K562 (cell line): Measurements from ENCODE around the gene MYOZ1. TPM values are rescaled to one million over a fixed set of nuclear protein-coding genes. Genes with fewer than 3 reads are reported as not detected.

Source experiments
- DNMT1 ChIP-seq: fragments of 450-650 bp; IDR thresholded peaks from 2 replicates; pipeline ENCODE4 v1.6.1; 2016; ENCODE audit warnings: antibody characterized with exemption, mild to moderate bottlenecking
- EGR1 ChIP-seq: fragments of 450-650 bp; conservative IDR thresholded peaks from 2 replicates; pipeline ENCODE4 v1.6.1; 2017; ENCODE audit warnings: mild to moderate bottlenecking
- GATAD2B ChIP-seq: fragments of 450-650 bp; IDR thresholded peaks from 2 replicates; pipeline ENCODE4 v1.6.1; 2017; ENCODE audit warnings: mild to moderate bottlenecking, borderline replicate concordance
- MAFG ChIP-seq: fragments of 450-650 bp; conservative IDR thresholded peaks from 2 replicates; pipeline ENCODE4 v1.6.1; 2016; ENCODE audit warnings: missing genetic modification characterization, missing compliant biosample characterization
- MAFK ChIP-seq: IDR thresholded peaks from 2 replicates; pipeline ENCODE4 v1.6.1; 2011; ENCODE audit warnings: low read length, improper control_type of control experiment
- MCM7 ChIP-seq, 2 experiments: fragments of 450-650 bp; IDR thresholded peaks; 2 replicates each; pipeline ENCODE4 v1.6.1; 2016 to 2018
- MED1 ChIP-seq: sonication (generic); formaldehyde crosslinking; IDR thresholded peaks from 2 replicates; pipeline ENCODE4 v1.8.1; 2023; ENCODE audit warnings: missing genetic modification reagents, borderline replicate concordance
- NCOR1 ChIP-seq: fragments of 450-650 bp; IDR thresholded peaks from 2 replicates; pipeline ENCODE4 v1.6.1; 2016; ENCODE audit warnings: mild to moderate bottlenecking, moderate library complexity
- NONO ChIP-seq, 2 experiments: fragments of 200-400 bp in 1 of 2; fragments of 450-650 bp in 1 of 2; formaldehyde crosslinking in 1 of 2; IDR thresholded peaks; 2 replicates each; pipeline ENCODE4 v1.6.1; 2017; ENCODE audit warnings: low read depth in 2 of 2, mild to moderate bottlenecking in 2 of 2, moderate library complexity in 2 of 2, low read length in 1 of 2
- OTX1 ChIP-seq: fragments of 450-650 bp; formaldehyde crosslinking; IDR thresholded peaks from 2 replicates; pipeline ENCODE4 v1.4.0; 2022; ENCODE audit warnings: mild to moderate bottlenecking
- ZNF124 ChIP-seq: sonication (generic); formaldehyde crosslinking; IDR thresholded peaks from 2 replicates; pipeline ENCODE4 v1.8.1; 2022; ENCODE audit warnings: missing genetic modification reagents
- ZNF184 ChIP-seq: sonication (generic); formaldehyde crosslinking; IDR thresholded peaks from 2 replicates; pipeline ENCODE4 v1.5.0; 2020; ENCODE audit warnings: missing genetic modification reagents
- ZNF24 ChIP-seq: fragments of 450-650 bp; IDR thresholded peaks from 2 replicates; pipeline ENCODE4 v1.6.1; 2016
- ZNF347 ChIP-seq: fragments of 450-650 bp; formaldehyde crosslinking; IDR thresholded peaks from 2 replicates; pipeline ENCODE4 v1.4.0; 2020; ENCODE audit warnings: low read depth, mild to moderate bottlenecking, moderate library complexity
- polyA plus RNA-seq, 8 experiments: library from polyadenylated mRNA; depleted of rRNA in 4 of 8; stranded (reverse) in 5 of 8; unstranded in 3 of 8; fragments of >200 nt; fragmentation: Nextera tagmentation in 2 of 8; fragmentation: Illumina TruSeq in 1 of 8; extraction: Ambion mirVana in 2 of 8; extraction: Trizol in 1 of 8; gene quantifications; 2 replicates each; pipeline versions ENCODE4 v1.2.1 to v1.2.3, GENCODE V29; 2011 to 2014; ENCODE audit warnings: inconsistent platforms in 1 of 8, missing spikeins in 1 of 8
- total RNA-seq, 7 experiments: library from RNA; depleted of rRNA in 6 of 7; stranded (reverse); fragments of >200 nt in 6 of 7; fragmentation: Illumina TruSeq in 2 of 7; extraction: Trizol in 2 of 7; gene quantifications; 2 replicates each; pipeline versions ENCODE4 v1.2.1 to v1.2.3, GENCODE V29; 2011 to 2021; ENCODE audit warnings: low replicate concordance in 1 of 7
- TF ChIP-seq, protein P1 (sequence below): fragments of 450-650 bp; IDR thresholded peaks from 2 replicates; pipeline ENCODE4 v1.6.1; 2016; ENCODE audit warnings: missing biosample characterization, missing genetic modification characterization
- TF ChIP-seq, protein P2 (sequence below): sonication (generic); formaldehyde crosslinking; IDR thresholded peaks from 2 replicates; pipeline ENCODE4 v1.8.0; 2023; ENCODE audit warnings: mild to moderate bottlenecking, missing genetic modification reagents
- TF ChIP-seq, protein P3 (sequence below), 2 experiments: fragments of 450-650 bp; IDR thresholded peaks; 2 replicates each; pipeline ENCODE4 v1.6.1; 2018; ENCODE audit warnings: mild to moderate bottlenecking in 2 of 2, low read depth in 1 of 2; ENCODE audit not compliant: partially characterized antibody in 2 of 2
- TF ChIP-seq, protein P4 (sequence below): fragments of 250-450 bp; sonication (Bioruptor Pico); IDR thresholded peaks from 2 replicates; pipeline ENCODE4 v1.9.0; 2021; ENCODE audit warnings: mild to moderate bottlenecking, inconsistent platforms
- TF ChIP-seq, protein P5 (sequence below): fragments of 250-450 bp; sonication (Bioruptor Pico); IDR thresholded peaks from 2 replicates; pipeline ENCODE4 v1.4.0; 2020
- TF ChIP-seq, protein P6 (sequence below): fragments of 450-650 bp; IDR thresholded peaks from 2 replicates; pipeline ENCODE4 v1.6.1; 2016

Gene MYOZ1
- total and polyA plus RNA-seq, 9 of the 15 experiments (the other 6 are each of a cell fraction or from before 2014, with no cell fraction given) = 0.03 to 0.18 (median 0.07) TPM; not detected in 5

DNA sequence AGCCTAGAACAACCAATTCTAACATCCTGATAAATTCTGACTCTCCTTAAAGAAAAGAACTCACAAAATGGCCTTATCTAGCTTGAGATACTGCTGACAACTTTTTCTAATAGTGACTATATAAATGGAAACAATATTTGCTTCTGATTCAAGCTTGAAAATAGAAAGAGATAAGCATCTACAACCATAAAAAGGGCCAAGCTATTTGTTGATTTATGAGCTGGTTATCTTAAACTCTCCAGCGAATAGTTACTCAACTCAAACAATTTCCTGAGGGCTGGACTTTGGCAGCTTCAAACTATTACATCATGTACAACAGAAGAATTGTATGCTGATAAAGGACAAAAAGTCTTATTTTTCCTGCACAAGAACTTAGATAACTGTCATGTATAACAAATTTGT, 54.7 kb downstream of the MYOZ1 start (continued):
- TF ChIP-seq, protein P1, sequence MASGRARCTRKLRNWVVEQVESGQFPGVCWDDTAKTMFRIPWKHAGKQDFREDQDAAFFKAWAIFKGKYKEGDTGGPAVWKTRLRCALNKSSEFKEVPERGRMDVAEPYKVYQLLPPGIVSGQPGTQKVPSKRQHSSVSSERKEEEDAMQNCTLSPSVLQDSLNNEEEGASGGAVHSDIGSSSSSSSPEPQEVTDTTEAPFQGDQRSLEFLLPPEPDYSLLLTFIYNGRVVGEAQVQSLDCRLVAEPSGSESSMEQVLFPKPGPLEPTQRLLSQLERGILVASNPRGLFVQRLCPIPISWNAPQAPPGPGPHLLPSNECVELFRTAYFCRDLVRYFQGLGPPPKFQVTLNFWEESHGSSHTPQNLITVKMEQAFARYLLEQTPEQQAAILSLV (tag) = no peak
- no peak for TF ChIP-seq EGR1
- no peak for TF ChIP-seq NONO (IDR thresholded peaks at IDR 0.05; ENCODE audit: low read depth in 2 of 2, low read length in 1 of 2)
- no peak for TF ChIP-seq MCM7 (IDR thresholded peaks at IDR 0.05)
- no peak for TF ChIP-seq ZNF24
- no peak for TF ChIP-seq NCOR1
- TF ChIP-seq, protein P2, sequence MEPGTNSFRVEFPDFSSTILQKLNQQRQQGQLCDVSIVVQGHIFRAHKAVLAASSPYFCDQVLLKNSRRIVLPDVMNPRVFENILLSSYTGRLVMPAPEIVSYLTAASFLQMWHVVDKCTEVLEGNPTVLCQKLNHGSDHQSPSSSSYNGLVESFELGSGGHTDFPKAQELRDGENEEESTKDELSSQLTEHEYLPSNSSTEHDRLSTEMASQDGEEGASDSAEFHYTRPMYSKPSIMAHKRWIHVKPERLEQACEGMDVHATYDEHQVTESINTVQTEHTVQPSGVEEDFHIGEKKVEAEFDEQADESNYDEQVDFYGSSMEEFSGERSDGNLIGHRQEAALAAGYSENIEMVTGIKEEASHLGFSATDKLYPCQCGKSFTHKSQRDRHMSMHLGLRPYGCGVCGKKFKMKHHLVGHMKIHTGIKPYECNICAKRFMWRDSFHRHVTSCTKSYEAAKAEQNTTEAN (CRISPR knock-in tag) = no peak
- TF ChIP-seq, protein P3, sequence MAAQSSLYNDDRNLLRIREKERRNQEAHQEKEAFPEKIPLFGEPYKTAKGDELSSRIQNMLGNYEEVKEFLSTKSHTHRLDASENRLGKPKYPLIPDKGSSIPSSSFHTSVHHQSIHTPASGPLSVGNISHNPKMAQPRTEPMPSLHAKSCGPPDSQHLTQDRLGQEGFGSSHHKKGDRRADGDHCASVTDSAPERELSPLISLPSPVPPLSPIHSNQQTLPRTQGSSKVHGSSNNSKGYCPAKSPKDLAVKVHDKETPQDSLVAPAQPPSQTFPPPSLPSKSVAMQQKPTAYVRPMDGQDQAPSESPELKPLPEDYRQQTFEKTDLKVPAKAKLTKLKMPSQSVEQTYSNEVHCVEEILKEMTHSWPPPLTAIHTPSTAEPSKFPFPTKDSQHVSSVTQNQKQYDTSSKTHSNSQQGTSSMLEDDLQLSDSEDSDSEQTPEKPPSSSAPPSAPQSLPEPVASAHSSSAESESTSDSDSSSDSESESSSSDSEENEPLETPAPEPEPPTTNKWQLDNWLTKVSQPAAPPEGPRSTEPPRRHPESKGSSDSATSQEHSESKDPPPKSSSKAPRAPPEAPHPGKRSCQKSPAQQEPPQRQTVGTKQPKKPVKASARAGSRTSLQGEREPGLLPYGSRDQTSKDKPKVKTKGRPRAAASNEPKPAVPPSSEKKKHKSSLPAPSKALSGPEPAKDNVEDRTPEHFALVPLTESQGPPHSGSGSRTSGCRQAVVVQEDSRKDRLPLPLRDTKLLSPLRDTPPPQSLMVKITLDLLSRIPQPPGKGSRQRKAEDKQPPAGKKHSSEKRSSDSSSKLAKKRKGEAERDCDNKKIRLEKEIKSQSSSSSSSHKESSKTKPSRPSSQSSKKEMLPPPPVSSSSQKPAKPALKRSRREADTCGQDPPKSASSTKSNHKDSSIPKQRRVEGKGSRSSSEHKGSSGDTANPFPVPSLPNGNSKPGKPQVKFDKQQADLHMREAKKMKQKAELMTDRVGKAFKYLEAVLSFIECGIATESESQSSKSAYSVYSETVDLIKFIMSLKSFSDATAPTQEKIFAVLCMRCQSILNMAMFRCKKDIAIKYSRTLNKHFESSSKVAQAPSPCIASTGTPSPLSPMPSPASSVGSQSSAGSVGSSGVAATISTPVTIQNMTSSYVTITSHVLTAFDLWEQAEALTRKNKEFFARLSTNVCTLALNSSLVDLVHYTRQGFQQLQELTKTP (IDR thresholded peaks at IDR 0.05; ENCODE audit: low read depth in 1 of 2, partially characterized antibody in 2 of 2) = no peak
- peak; percentile 53; the same call in 1 of the 2 replicates for TF ChIP-seq GATAD2B
- no peak for TF ChIP-seq DNMT1
- TF ChIP-seq, protein P4, sequence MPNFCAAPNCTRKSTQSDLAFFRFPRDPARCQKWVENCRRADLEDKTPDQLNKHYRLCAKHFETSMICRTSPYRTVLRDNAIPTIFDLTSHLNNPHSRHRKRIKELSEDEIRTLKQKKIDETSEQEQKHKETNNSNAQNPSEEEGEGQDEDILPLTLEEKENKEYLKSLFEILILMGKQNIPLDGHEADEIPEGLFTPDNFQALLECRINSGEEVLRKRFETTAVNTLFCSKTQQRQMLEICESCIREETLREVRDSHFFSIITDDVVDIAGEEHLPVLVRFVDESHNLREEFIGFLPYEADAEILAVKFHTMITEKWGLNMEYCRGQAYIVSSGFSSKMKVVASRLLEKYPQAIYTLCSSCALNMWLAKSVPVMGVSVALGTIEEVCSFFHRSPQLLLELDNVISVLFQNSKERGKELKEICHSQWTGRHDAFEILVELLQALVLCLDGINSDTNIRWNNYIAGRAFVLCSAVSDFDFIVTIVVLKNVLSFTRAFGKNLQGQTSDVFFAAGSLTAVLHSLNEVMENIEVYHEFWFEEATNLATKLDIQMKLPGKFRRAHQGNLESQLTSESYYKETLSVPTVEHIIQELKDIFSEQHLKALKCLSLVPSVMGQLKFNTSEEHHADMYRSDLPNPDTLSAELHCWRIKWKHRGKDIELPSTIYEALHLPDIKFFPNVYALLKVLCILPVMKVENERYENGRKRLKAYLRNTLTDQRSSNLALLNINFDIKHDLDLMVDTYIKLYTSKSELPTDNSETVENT (CRISPR knock-in tag) = no peak
- no peak for TF ChIP-seq MAFG (tag)
- no peak for TF ChIP-seq MED1 (CRISPR knock-in tag)
- no peak for TF ChIP-seq ZNF124
- no peak for TF ChIP-seq ZNF184 (CRISPR knock-in tag)
- no peak for TF ChIP-seq ZNF347
- TF ChIP-seq, protein P5, sequence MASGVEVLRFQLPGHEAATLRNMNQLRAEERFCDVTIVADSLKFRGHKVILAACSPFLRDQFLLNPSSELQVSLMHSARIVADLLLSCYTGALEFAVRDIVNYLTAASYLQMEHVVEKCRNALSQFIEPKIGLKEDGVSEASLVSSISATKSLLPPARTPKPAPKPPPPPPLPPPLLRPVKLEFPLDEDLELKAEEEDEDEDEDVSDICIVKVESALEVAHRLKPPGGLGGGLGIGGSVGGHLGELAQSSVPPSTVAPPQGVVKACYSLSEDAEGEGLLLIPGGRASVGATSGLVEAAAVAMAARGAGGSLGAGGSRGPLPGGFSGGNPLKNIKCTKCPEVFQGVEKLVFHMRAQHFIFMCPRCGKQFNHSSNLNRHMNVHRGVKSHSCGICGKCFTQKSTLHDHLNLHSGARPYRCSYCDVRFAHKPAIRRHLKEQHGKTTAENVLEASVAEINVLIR (CRISPR knock-in tag) = no peak
- TF ChIP-seq, protein P6, sequence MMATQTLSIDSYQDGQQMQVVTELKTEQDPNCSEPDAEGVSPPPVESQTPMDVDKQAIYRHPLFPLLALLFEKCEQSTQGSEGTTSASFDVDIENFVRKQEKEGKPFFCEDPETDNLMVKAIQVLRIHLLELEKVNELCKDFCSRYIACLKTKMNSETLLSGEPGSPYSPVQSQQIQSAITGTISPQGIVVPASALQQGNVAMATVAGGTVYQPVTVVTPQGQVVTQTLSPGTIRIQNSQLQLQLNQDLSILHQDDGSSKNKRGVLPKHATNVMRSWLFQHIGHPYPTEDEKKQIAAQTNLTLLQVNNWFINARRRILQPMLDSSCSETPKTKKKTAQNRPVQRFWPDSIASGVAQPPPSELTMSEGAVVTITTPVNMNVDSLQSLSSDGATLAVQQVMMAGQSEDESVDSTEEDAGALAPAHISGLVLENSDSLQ = peak; percentile 90
- TF ChIP-seq MAFK = no peak
- TF ChIP-seq OTX1 (CRISPR knock-in tag) = no peak
